Stomach (tissue), 4 donors: Measurements from ENCODE around the gene CERS6.

Experiments used
- CTCF ChIP-seq, 7 experiments: fragments of 450-650 bp in 4 of 7; fragments of 200-600 bp in 3 of 7; sonication (generic) in 3 of 7; IDR thresholded peaks; one replicate each; pipeline ENCODE4 v1.5.1; 2016 to 2019; ENCODE audit warnings: antibody characterized with exemption in 7 of 7, control low read depth in 2 of 7, mild to moderate bottlenecking in 1 of 7
- POLR2A ChIP-seq, 4 donors: fragments of 450-650 bp; IDR thresholded peaks; one replicate each; pipeline ENCODE4 v1.6.1; 2016; ENCODE audit warnings: antibody characterized with exemption in 4 of 4, control low read depth in 2 of 4, mild to moderate bottlenecking in 1 of 4, moderate library complexity in 1 of 4

- TF ChIP-seq CTCF (IDR thresholded peaks at IDR 0.05) (no peak), POLR2A (IDR thresholded peaks at IDR 0.05) (no peak)
Observed at GRCh38 chr2:168715849-168716248, 259.8 kb downstream of the CERS6 start.
